ENCODE data around the gene GNRH2.
A peak's percentile ranks its signal among the peaks of the same experiment; 100 is the strongest.

The GNRH2 gene

GRCh38 chr20:3042625-3043024 is 797 bp upstream of the GNRH2 start:
- Histone ChIP-seq H3K4ac (ENCODE audit: low read depth, low read length) (no peak overlapping the region), H3K36me3 (ENCODE audit: control insufficient read depth, insufficient read depth, low read length) (no peaks in the 10 kb centered on the region), H4K8ac (ENCODE audit: low read depth, low read length) (no peak overlapping the region), H3K4me1 (ENCODE audit: control insufficient read depth, low read depth, low read length) (peaks cover 3% of the 10 kb centered on the region), H3K79me2 (ENCODE audit: control insufficient read depth, insufficient read depth, low read length) (peaks cover 8% of the 10 kb centered on the region), H3K27ac (ENCODE audit: low read depth, low read length) (no peak overlapping the region), H3K27me3 (ENCODE audit: insufficient read depth, low read length, poor library complexity) (no peaks in the 10 kb centered on the region), H3K4me3 (ENCODE audit: low read length) (no peak overlapping the region), H3K9ac (ENCODE audit: low read length) (no peak overlapping the region), H2BK15ac (replicated peaks; ENCODE audit: low read depth) (no peak overlapping the region), H3K79me1 (ENCODE audit: low read length) (peaks cover 9% of the 10 kb centered on the region), H2BK5ac (ENCODE audit: low read length) (no peak overlapping the region), H3K4me2 (ENCODE audit: low read length) (no peak overlapping the region), H2BK120ac (ENCODE audit: low read depth, low read length) (no peak overlapping the region), H3K23ac (ENCODE audit: low read length) (no peak overlapping the region), H3K18ac (ENCODE audit: low read length) (no peak overlapping the region), H3K56ac (ENCODE audit: low read length) (no peak overlapping the region), H2AK5ac (ENCODE audit: low read length) (no peak overlapping the region), H4K5ac (ENCODE audit: low read length) (no peak overlapping the region)
- no peak for DNase-seq
- WGBS (ENCODE audit: extremely low coverage, insufficient coverage, low lambda C conversion rate) = no CpG with 5 or more reads among the region's 5 CpGs

- Histone ChIP-seq H3K4me2 (ENCODE audit: low read length) (no peak overlapping the region), H3K4me1 (ENCODE audit: control insufficient read depth, low read depth, low read length) (peaks cover 3% of the 10 kb centered on the region), H3K36me3 (ENCODE audit: control insufficient read depth, insufficient read depth, low read length) (peaks cover 11% of the 10 kb centered on the region), H3K27ac (ENCODE audit: low read depth, low read length) (no peak overlapping the region), H3K9ac (ENCODE audit: low read length) (no peak overlapping the region), H2BK15ac (replicated peaks; ENCODE audit: low read depth) (no peak overlapping the region), H3K4me3 (ENCODE audit: low read length) (no peak overlapping the region), H3K18ac (ENCODE audit: low read length) (no peak overlapping the region), H4K8ac (ENCODE audit: low read depth, low read length) (no peak overlapping the region), H3K79me1 (ENCODE audit: low read length) (peaks cover 12% of the 10 kb centered on the region), H2BK120ac (ENCODE audit: low read depth, low read length) (no peak overlapping the region), H3K23ac (ENCODE audit: low read length) (peak overlapping the region; percentile 94), H2BK5ac (ENCODE audit: low read length) (no peak overlapping the region), H3K27me3 (ENCODE audit: insufficient read depth, low read length, poor library complexity) (no peaks in the 10 kb centered on the region), H3K4ac (ENCODE audit: low read depth, low read length) (no peak overlapping the region), H2AK5ac (ENCODE audit: low read length) (no peak overlapping the region), H4K5ac (ENCODE audit: low read length) (no peak overlapping the region), H3K79me2 (ENCODE audit: control insufficient read depth, insufficient read depth, low read length) (peaks cover 10% of the 10 kb centered on the region), H3K56ac (ENCODE audit: low read length) (no peak overlapping the region)
- no CpG with 5 or more reads among the region's 8 CpGs for WGBS (ENCODE audit: extremely low coverage, insufficient coverage, low lambda C conversion rate)
- no peak for DNase-seq
These were observed 1.0 kb downstream of the GNRH2 start for GRCh38 chr20:3044336-3044965.

GRCh38 chr20:3045042-3045815 is 1.8 kb downstream of the GNRH2 start:
- Histone ChIP-seq H2AK5ac (ENCODE audit: low read length) (no peak overlapping the region), H3K23ac (ENCODE audit: low read length) (no peak overlapping the region), H3K27me3 (ENCODE audit: insufficient read depth, low read length, poor library complexity) (no peaks in the 10 kb centered on the region), H3K79me1 (ENCODE audit: low read length) (peaks cover 12% of the 10 kb centered on the region), H3K27ac (ENCODE audit: low read depth, low read length) (peak overlapping the region; percentile 62), H3K9ac (ENCODE audit: low read length) (peak overlapping the region; percentile 85), H3K79me2 (ENCODE audit: control insufficient read depth, insufficient read depth, low read length) (peaks cover 10% of the 10 kb centered on the region), H2BK15ac (replicated peaks; ENCODE audit: low read depth) (no peak overlapping the region), H4K8ac (ENCODE audit: low read depth, low read length) (no peak overlapping the region), H3K18ac (ENCODE audit: low read length) (peak overlapping the region; percentile 77), H3K4ac (ENCODE audit: low read depth, low read length) (peak overlapping the region; percentile 63), H3K36me3 (ENCODE audit: control insufficient read depth, insufficient read depth, low read length) (peaks cover 14% of the 10 kb centered on the region), H3K4me1 (ENCODE audit: control insufficient read depth, low read depth, low read length) (peaks cover 3% of the 10 kb centered on the region), H3K56ac (ENCODE audit: low read length) (peak overlapping the region; percentile 93), H2BK120ac (ENCODE audit: low read depth, low read length) (no peak overlapping the region), H4K5ac (ENCODE audit: low read length) (no peak overlapping the region), H3K4me3 (ENCODE audit: low read length) (peak overlapping the region; percentile 57), H3K4me2 (ENCODE audit: low read length) (peak overlapping the region; percentile 59), H2BK5ac (ENCODE audit: low read length) (no peak overlapping the region)
- no CpG with 5 or more reads among the region's 24 CpGs for WGBS (ENCODE audit: extremely low coverage, insufficient coverage, low lambda C conversion rate)
- no peak for DNase-seq

GRCh38 chr20:3045816-3046676 is 2.6 kb downstream of the GNRH2 start, which contains the start of gene MRPS26:
TSS of gene MRPS26 (plus strand) at chr20:3046052. CDS start at chr20:3046069, 17 bp downstream.
- Histone ChIP-seq H3K4me1 (ENCODE audit: control insufficient read depth, low read depth, low read length) (peaks cover 3% of the 10 kb centered on the region), H3K27me3 (ENCODE audit: insufficient read depth, low read length, poor library complexity) (no peaks in the 10 kb centered on the region), H2BK15ac (replicated peaks; ENCODE audit: low read depth) (no peak within 1 kb of the TSS), H4K8ac (ENCODE audit: low read depth, low read length) (no peak within 1 kb of the TSS), H3K36me3 (ENCODE audit: control insufficient read depth, insufficient read depth, low read length) (peaks cover 14% of the 10 kb centered on the region), H3K27ac (ENCODE audit: low read depth, low read length) (peak within 1 kb of the TSS; percentile 66), H3K4me3 (ENCODE audit: low read length) (peak within 1 kb of the TSS; percentile 93), H3K79me1 (ENCODE audit: low read length) (peaks cover 12% of the 10 kb centered on the region), H3K4me2 (ENCODE audit: low read length) (peak within 1 kb of the TSS; percentile 99), H3K4ac (ENCODE audit: low read depth, low read length) (peak within 1 kb of the TSS; percentile 63), H3K23ac (ENCODE audit: low read length) (peak within 1 kb of the TSS; percentile 98), H4K5ac (ENCODE audit: low read length) (no peak within 1 kb of the TSS), H3K18ac (ENCODE audit: low read length) (peak within 1 kb of the TSS; percentile 77), H3K9ac (ENCODE audit: low read length) (peak within 1 kb of the TSS; percentile 96), H2AK5ac (ENCODE audit: low read length) (no peak within 1 kb of the TSS), H3K56ac (ENCODE audit: low read length) (peak within 1 kb of the TSS; percentile 97), H3K79me2 (ENCODE audit: control insufficient read depth, insufficient read depth, low read length) (peaks cover 10% of the 10 kb centered on the region), H2BK120ac (ENCODE audit: low read depth, low read length) (no peak within 1 kb of the TSS), H2BK5ac (ENCODE audit: low read length) (peak within 1 kb of the TSS; percentile 51)
- peak; percentile 95 for DNase-seq
- WGBS (ENCODE audit: extremely low coverage, insufficient coverage, low lambda C conversion rate) = no CpG with 5 or more reads among the region's 104 CpGs

GRCh38 chr20:3046677-3047462 is 3.4 kb downstream of the GNRH2 start:
- Histone ChIP-seq H3K18ac (ENCODE audit: low read length) (no peak overlapping the region), H3K9ac (ENCODE audit: low read length) (peak overlapping the region; percentile 96), H3K27me3 (ENCODE audit: insufficient read depth, low read length, poor library complexity) (no peaks in the 10 kb centered on the region), H2AK5ac (ENCODE audit: low read length) (no peak overlapping the region), H2BK120ac (ENCODE audit: low read depth, low read length) (no peak overlapping the region), H3K79me2 (ENCODE audit: control insufficient read depth, insufficient read depth, low read length) (peaks cover 10% of the 10 kb centered on the region), H3K79me1 (ENCODE audit: low read length) (peaks cover 12% of the 10 kb centered on the region), H2BK15ac (replicated peaks; ENCODE audit: low read depth) (no peak overlapping the region), H3K27ac (ENCODE audit: low read depth, low read length) (no peak overlapping the region), H3K4me2 (ENCODE audit: low read length) (peak overlapping the region; percentile 99), H2BK5ac (ENCODE audit: low read length) (no peak overlapping the region), H3K4me1 (ENCODE audit: control insufficient read depth, low read depth, low read length) (peaks cover 3% of the 10 kb centered on the region), H4K5ac (ENCODE audit: low read length) (no peak overlapping the region), H3K23ac (ENCODE audit: low read length) (peak overlapping the region; percentile 73), H3K36me3 (ENCODE audit: control insufficient read depth, insufficient read depth, low read length) (peaks cover 14% of the 10 kb centered on the region), H3K4ac (ENCODE audit: low read depth, low read length) (no peak overlapping the region), H3K4me3 (ENCODE audit: low read length) (peak overlapping the region; percentile 93), H4K8ac (ENCODE audit: low read depth, low read length) (no peak overlapping the region), H3K56ac (ENCODE audit: low read length) (peak overlapping the region; percentile 97)
- peak; percentile 58 for DNase-seq
- WGBS (ENCODE audit: extremely low coverage, insufficient coverage, low lambda C conversion rate) = no CpG with 5 or more reads among the region's 39 CpGs
